HepG2 (cell line): ENCODE measurements around the gene NAV3. TPM values are rescaled to one million over a fixed set of nuclear protein-coding genes. Genes with fewer than 3 reads are reported as not detected.

Experiments
- ATAC-seq: fragments of 200-7000 bp; cut with Tn5 transposase; 3 replicates; pipeline ENCODE4 v1.9.1; 2020; ENCODE audit warnings: mild to moderate bottlenecking, moderate library complexity
- BruUV-seq: library from RNA; stranded (reverse); fragments of 400-500 nt; replicated peaks from 2 replicates; lab custom pipeline; 2021; lab: Mats Ljungman, UMichigan
- CTCF ChIA-PET: fragments of 300-600 bp; formaldehyde crosslinking; extraction: SDS; loops from one replicate; lab custom pipeline; 2021; ENCODE audit warnings: low total read pairs, inconsistent platforms, low intra/inter-chr PET ratio; lab: Yijun Ruan, JAX
- POLR2A ChIA-PET: fragments of 350-600 bp; sonication (Branson Sonifier 250); formaldehyde crosslinking; loops from one replicate; lab custom pipeline; 2020; ENCODE audit warnings: antibody characterized with exemption, inconsistent platforms; lab: Yijun Ruan, JAX
- DNase-seq: peaks from one replicate; pipeline ENCODE4 v3.0.0-alpha.2; 2015; ENCODE audit warnings: low spot score
- FAIRE-seq: peaks from 3 replicates; lab custom pipeline; 2011; peaks lifted over from hg19 to GRCh38; lab: Jason Lieb, UNC
- H2AFZ ChIP-seq: one replicate; pipeline ENCODE4 v1.6.1; 2011; ENCODE audit warnings: low read length, inconsistent platforms
- H3K27ac ChIP-seq: fragments of 300-600 bp; 3 replicates; pipeline ENCODE4 v1.8.0; 2011; ENCODE audit warnings: mixed run types, mild to moderate bottlenecking, mixed read lengths, low read length, inconsistent platforms; ENCODE audit not compliant: insufficient read depth; ENCODE audit errors: extremely low read length
- H3K27me3 ChIP-seq, 2 experiments: fragments of 200-600 bp in 1 of 2; 2 replicates in 1 of 2; 3 replicates in 1 of 2; pipeline versions ENCODE4 v1.6.0 to v1.8.0; 2011; ENCODE audit warnings: low read length in 2 of 2, mild to moderate bottlenecking in 2 of 2, moderate library complexity in 2 of 2, inconsistent platforms in 1 of 2; ENCODE audit not compliant: insufficient read depth in 2 of 2, control insufficient read depth in 1 of 2
- H3K36me3 ChIP-seq, 2 experiments: fragments of 200-600 bp in 1 of 2; replicated peaks in 1 of 2; 2 replicates in 1 of 2; 3 replicates in 1 of 2; pipeline versions ENCODE4 v1.5.1 to v1.8.0; 2011; ENCODE audit warnings: low read length in 2 of 2, inconsistent platforms in 1 of 2; ENCODE audit not compliant: insufficient read depth in 2 of 2, control insufficient read depth in 1 of 2
- H3K4me1 ChIP-seq: 2 replicates; pipeline ENCODE4 v1.5.1; 2012; ENCODE audit warnings: low read length, inconsistent platforms; ENCODE audit not compliant: insufficient read depth
- H3K4me2 ChIP-seq: 2 replicates; pipeline ENCODE4 v1.6.0; 2011; ENCODE audit warnings: low read depth, low read length, inconsistent platforms
- H3K4me3 ChIP-seq, 3 experiments: fragments of 200-600 bp in 1 of 3; sonication (generic), shearing (Covaris generic) in 1 of 3; replicated peaks in 1 of 3; 2 replicates each; pipeline ENCODE4 v1.5.1; 2011 to 2016; ENCODE audit warnings: low read length in 3 of 3, inconsistent platforms in 2 of 3, low read depth in 2 of 3, mild to moderate bottlenecking in 2 of 3, control low read depth in 1 of 3, mixed read lengths in 1 of 3; ENCODE audit not compliant: insufficient read depth in 1 of 3
- H3K79me2 ChIP-seq: one replicate; pipeline ENCODE4 v1.6.1; 2011; ENCODE audit warnings: low read length, inconsistent platforms; ENCODE audit not compliant: insufficient read depth
- H3K9ac ChIP-seq: 2 replicates; pipeline ENCODE4 v1.6.0; 2011; ENCODE audit warnings: mild to moderate bottlenecking, low read depth, low read length, inconsistent platforms; ENCODE audit not compliant: insufficient read depth
- H3K9me3 ChIP-seq: 2 replicates; pipeline ENCODE4 v1.5.1; 2012; ENCODE audit warnings: mild to moderate bottlenecking, low read length
- H4K20me1 ChIP-seq: 2 replicates; pipeline ENCODE4 v1.6.0; 2011; ENCODE audit warnings: inconsistent platforms, mild to moderate bottlenecking, low read length, moderate library complexity; ENCODE audit not compliant: insufficient read depth
- ARHGAP35 ChIP-seq: sonication (generic); formaldehyde crosslinking; IDR thresholded peaks from 2 replicates; pipeline ENCODE4 v1.9.0; 2022; ENCODE audit warnings: mild to moderate bottlenecking, inconsistent platforms, moderate library complexity, missing genetic modification reagents, borderline replicate concordance
- ATF5 ChIP-seq: sonication (generic); formaldehyde crosslinking; IDR thresholded peaks from 2 replicates; pipeline ENCODE4 v1.4.0; 2020; ENCODE audit warnings: mild to moderate bottlenecking, low read depth, missing genetic modification reagents
- ATM ChIP-seq: fragments of 450-650 bp; IDR thresholded peaks from 2 replicates; pipeline ENCODE4 v1.7.1; 2017; ENCODE audit warnings: mild to moderate bottlenecking, borderline replicate concordance
- IRX3 ChIP-seq: sonication (generic); formaldehyde crosslinking; IDR thresholded peaks from 2 replicates; pipeline ENCODE4 v1.8.1; 2023; ENCODE audit warnings: mild to moderate bottlenecking, low read depth, missing genetic modification reagents, borderline replicate concordance
- KLF15 ChIP-seq: sonication (generic); formaldehyde crosslinking; IDR thresholded peaks from 2 replicates; pipeline ENCODE4 v1.8.1; 2023; ENCODE audit warnings: borderline replicate concordance, mild to moderate bottlenecking, inconsistent platforms, missing genetic modification reagents, mixed read lengths
- MIXL1 ChIP-seq: IDR thresholded peaks from 2 replicates; pipeline ENCODE4 v1.6.1; 2016
- NCOA1 ChIP-seq: sonication (generic); formaldehyde crosslinking; IDR thresholded peaks from 2 replicates; pipeline ENCODE4 v1.9.0; 2021; ENCODE audit warnings: missing genetic modification reagents
- PHB2 ChIP-seq: fragments of 450-650 bp; IDR thresholded peaks from 2 replicates; pipeline ENCODE4 v1.6.1; 2018; ENCODE audit not compliant: partially characterized antibody
- SIN3B ChIP-seq: fragments of 150-350 bp; IDR thresholded peaks from 2 replicates; pipeline ENCODE4 v1.6.1; 2014; ENCODE audit warnings: low read length
- SNAI1 ChIP-seq: sonication (generic); formaldehyde crosslinking; IDR thresholded peaks from 2 replicates; pipeline ENCODE4 v1.5.0; 2020; ENCODE audit warnings: mild to moderate bottlenecking, missing genetic modification reagents, borderline replicate concordance
- SRSF1 ChIP-seq: fragments of 200-400 bp; formaldehyde crosslinking; optimal IDR thresholded peaks from 2 replicates; pipeline ENCODE3; 2017; ENCODE audit warnings: mild to moderate bottlenecking, low read depth, low read length, moderate library complexity
- XBP1 ChIP-seq: sonication (generic); formaldehyde crosslinking; IDR thresholded peaks from 2 replicates; pipeline ENCODE4 v1.5.0; 2020; ENCODE audit warnings: missing genetic modification reagents
- ZEB1 ChIP-seq: IDR thresholded peaks from 2 replicates; pipeline ENCODE4 v1.6.1; 2012; ENCODE audit warnings: mild to moderate bottlenecking, low read depth, inconsistent platforms; ENCODE audit not compliant: insufficient replicate concordance
- ZNF10 ChIP-seq: sonication (generic); formaldehyde crosslinking; IDR thresholded peaks from 2 replicates; pipeline ENCODE4 v1.4.0; 2020; ENCODE audit warnings: mild to moderate bottlenecking, low read depth, missing genetic modification reagents, borderline replicate concordance
- ZNF296 ChIP-seq: sonication (generic); formaldehyde crosslinking; conservative IDR thresholded peaks from 2 replicates; pipeline ENCODE4 v1.5.0; 2020; ENCODE audit warnings: mild to moderate bottlenecking, missing genetic modification reagents
- ZNF430 ChIP-seq: sonication (generic); formaldehyde crosslinking; IDR thresholded peaks from 2 replicates; pipeline ENCODE4 v1.9.0; 2021; ENCODE audit warnings: mild to moderate bottlenecking, missing genetic modification reagents
- ZNF563 ChIP-seq: sonication (generic); formaldehyde crosslinking; IDR thresholded peaks from 2 replicates; pipeline ENCODE4 v1.8.0; 2022; ENCODE audit warnings: mild to moderate bottlenecking, moderate library complexity, missing genetic modification reagents
- WGBS: methylation state at CpG from one replicate; pipeline ENCODE4 v1.1.6; 2017; ENCODE audit warnings: low lambda C conversion rate; 5-methylcytosine and 5-hydroxymethylcytosine counted together
- in situ Hi-C: cut with HindIII; loops from 2 replicates; pipeline ENCODE4 v1.10.0; 2017; ENCODE audit warnings: low pct_unique_long_range_greater_than_20kb; ENCODE audit not compliant: extremely low pct_ligation_motif_present
- intact Hi-C: fragments of 100-400 bp; cut with micrococcal nuclease; formaldehyde crosslinking; loops from one replicate; pipeline ENCODE4 v1.10.0; 2022; ENCODE audit not compliant: unreplicated experiment
- polyA plus RNA-seq, 8 experiments: library from polyadenylated mRNA; depleted of rRNA in 3 of 8; stranded (reverse) in 7 of 8; unstranded in 1 of 8; fragments of >200 nt; fragmentation: Illumina TruSeq in 4 of 8; extraction: Trizol in 4 of 8; gene quantifications; 2 replicates each; pipeline versions ENCODE4 v1.2.1 to v1.2.3, GENCODE V29; 2011 to 2016; ENCODE audit warnings: low read depth in 4 of 8, missing spikeins in 1 of 8, mixed read lengths in 1 of 8; ENCODE audit not compliant: insufficient read depth in 1 of 8
- total RNA-seq, 5 experiments: library from RNA; depleted of rRNA; stranded (reverse); fragments of >200 nt; fragmentation: Illumina TruSeq; extraction: Trizol; gene quantifications; 2 replicates each; pipeline ENCODE4 v1.2.3, GENCODE V29; 2016; ENCODE audit warnings: low read depth in 1 of 5
- TF ChIP-seq, protein P1 (sequence below): sonication (generic); formaldehyde crosslinking; IDR thresholded peaks from 2 replicates; pipeline ENCODE4 v1.5.1; 2020; ENCODE audit warnings: missing genetic modification reagents, mild to moderate bottlenecking, borderline replicate concordance
- TF ChIP-seq, protein P2 (sequence below), 2 experiments: IDR thresholded peaks; 2 replicates each; pipeline ENCODE4 v1.6.1; 2011 to 2012; ENCODE audit warnings: low read length in 2 of 2, borderline replicate concordance in 1 of 2, low read depth in 1 of 2, mild to moderate bottlenecking in 1 of 2, moderate library complexity in 1 of 2

NAV3 gene
- total and polyA plus RNA-seq, 2 of the 13 experiments (the other 11 are each of a cell fraction or from before 2014, with no cell fraction given) = 0.01 to 0.18 TPM

DNA sequence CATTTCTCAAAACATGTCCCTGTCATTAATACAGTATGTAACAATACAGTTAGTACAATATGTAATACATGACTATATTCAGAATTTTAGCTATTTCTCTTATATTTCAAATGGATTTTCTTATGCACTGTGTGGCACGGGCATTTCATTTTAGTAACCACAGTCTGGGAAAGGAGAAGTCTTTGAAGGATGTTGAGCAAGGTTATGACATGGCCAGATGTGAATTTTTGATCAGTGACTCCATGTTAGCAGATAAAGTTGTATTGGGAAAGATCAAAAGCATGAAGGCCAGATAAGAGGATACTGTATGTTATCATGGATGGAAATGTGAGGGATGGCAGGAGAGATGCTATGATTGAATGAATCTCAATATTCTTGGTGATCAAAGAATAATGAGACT lies 285.2 kb downstream of the NAV3 start (continued):
- TF ChIP-seq PHB2 (no peak), NCOA1 (no peak), XBP1 (CRISPR knock-in tag) (no peak), SIN3B (no peak), MIXL1 (no peak), ATF5 (no peak), SNAI1 (CRISPR knock-in tag) (no peak), ATM (no peak)

- Histone ChIP-seq H3K4me2 (no peak overlapping the region), H4K20me1 (no peaks in the 10 kb centered on the region), H3K27me3 (no peaks in the 10 kb centered on the region), H3K79me2 (no peaks in the 10 kb centered on the region), H3K36me3 (no peaks in the 10 kb centered on the region), H2AFZ (no peak overlapping the region), H3K27ac (no peak overlapping the region), H3K9ac (no peak overlapping the region), H3K4me1 (no peaks in the 10 kb centered on the region), H3K9me3 (peaks cover 15% of the 10 kb centered on the region), H3K4me3 (no peak overlapping the region)
- WGBS = 26% methylated on average over 6 of the region's 6 CpGs
- POLR2A ChIA-PET = no interaction called here
- ATAC-seq (peak; percentile 53; the same call in 2 of the 3 replicates), DNase-seq (no peak), FAIRE-seq (no peak)
- intact Hi-C loops (no loop called here), in situ Hi-C loops (no loop called here)
- CTCF ChIA-PET = no interaction called here
- BruUV-seq = no TSS peak
- TF ChIP-seq, protein P1, sequence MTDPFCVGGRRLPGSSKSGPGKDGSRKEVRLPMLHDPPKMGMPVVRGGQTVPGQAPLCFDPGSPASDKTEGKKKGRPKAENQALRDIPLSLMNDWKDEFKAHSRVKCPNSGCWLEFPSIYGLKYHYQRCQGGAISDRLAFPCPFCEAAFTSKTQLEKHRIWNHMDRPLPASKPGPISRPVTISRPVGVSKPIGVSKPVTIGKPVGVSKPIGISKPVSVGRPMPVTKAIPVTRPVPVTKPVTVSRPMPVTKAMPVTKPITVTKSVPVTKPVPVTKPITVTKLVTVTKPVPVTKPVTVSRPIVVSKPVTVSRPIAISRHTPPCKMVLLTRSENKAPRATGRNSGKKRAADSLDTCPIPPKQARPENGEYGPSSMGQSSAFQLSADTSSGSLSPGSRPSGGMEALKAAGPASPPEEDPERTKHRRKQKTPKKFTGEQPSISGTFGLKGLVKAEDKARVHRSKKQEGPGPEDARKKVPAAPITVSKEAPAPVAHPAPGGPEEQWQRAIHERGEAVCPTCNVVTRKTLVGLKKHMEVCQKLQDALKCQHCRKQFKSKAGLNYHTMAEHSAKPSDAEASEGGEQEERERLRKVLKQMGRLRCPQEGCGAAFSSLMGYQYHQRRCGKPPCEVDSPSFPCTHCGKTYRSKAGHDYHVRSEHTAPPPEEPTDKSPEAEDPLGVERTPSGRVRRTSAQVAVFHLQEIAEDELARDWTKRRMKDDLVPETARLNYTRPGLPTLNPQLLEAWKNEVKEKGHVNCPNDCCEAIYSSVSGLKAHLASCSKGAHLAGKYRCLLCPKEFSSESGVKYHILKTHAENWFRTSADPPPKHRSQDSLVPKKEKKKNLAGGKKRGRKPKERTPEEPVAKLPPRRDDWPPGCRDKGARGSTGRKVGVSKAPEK (CRISPR knock-in tag) = no peak
- TF ChIP-seq ARHGAP35 (CRISPR knock-in tag) = no peak
- TF ChIP-seq IRX3 (CRISPR knock-in tag) = no peak
- no peak for TF ChIP-seq ZEB1
- no peak for TF ChIP-seq SRSF1
- TF ChIP-seq ZNF430 (CRISPR knock-in tag) = no peak
- no peak for TF ChIP-seq ZNF296 (CRISPR knock-in tag)
- TF ChIP-seq, protein P2, sequence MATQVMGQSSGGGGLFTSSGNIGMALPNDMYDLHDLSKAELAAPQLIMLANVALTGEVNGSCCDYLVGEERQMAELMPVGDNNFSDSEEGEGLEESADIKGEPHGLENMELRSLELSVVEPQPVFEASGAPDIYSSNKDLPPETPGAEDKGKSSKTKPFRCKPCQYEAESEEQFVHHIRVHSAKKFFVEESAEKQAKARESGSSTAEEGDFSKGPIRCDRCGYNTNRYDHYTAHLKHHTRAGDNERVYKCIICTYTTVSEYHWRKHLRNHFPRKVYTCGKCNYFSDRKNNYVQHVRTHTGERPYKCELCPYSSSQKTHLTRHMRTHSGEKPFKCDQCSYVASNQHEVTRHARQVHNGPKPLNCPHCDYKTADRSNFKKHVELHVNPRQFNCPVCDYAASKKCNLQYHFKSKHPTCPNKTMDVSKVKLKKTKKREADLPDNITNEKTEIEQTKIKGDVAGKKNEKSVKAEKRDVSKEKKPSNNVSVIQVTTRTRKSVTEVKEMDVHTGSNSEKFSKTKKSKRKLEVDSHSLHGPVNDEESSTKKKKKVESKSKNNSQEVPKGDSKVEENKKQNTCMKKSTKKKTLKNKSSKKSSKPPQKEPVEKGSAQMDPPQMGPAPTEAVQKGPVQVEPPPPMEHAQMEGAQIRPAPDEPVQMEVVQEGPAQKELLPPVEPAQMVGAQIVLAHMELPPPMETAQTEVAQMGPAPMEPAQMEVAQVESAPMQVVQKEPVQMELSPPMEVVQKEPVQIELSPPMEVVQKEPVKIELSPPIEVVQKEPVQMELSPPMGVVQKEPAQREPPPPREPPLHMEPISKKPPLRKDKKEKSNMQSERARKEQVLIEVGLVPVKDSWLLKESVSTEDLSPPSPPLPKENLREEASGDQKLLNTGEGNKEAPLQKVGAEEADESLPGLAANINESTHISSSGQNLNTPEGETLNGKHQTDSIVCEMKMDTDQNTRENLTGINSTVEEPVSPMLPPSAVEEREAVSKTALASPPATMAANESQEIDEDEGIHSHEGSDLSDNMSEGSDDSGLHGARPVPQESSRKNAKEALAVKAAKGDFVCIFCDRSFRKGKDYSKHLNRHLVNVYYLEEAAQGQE (IDR thresholded peaks at IDR 0.05; ENCODE audit: borderline replicate concordance in 1 of 2, low read depth in 1 of 2, low read length in 2 of 2) = no peak
- TF ChIP-seq ZNF10 (CRISPR knock-in tag) = no peak
- no peak for TF ChIP-seq KLF15 (CRISPR knock-in tag)
- no peak for TF ChIP-seq ZNF563
These were observed 287.3 kb downstream of the NAV3 start for GRCh38 chr12:78118036-78118435.
